MM.1S (cell line): ENCODE data around the gene COX17.

ENCODE experiments used
- DNase-seq: peaks from one replicate; pipeline ENCODE4 v3.0.0-alpha.2; 2015
- H2AFZ ChIP-seq: fragments of 300-600 bp; sonication (generic); 2 replicates; pipeline ENCODE4 v1.6.0; 2016; ENCODE audit warnings: antibody characterized with exemption, low read length
- H3F3A ChIP-seq: fragments of 300-600 bp; sonication (generic); 2 replicates; pipeline ENCODE4 v1.6.1; 2016; ENCODE audit warnings: mild to moderate bottlenecking, antibody characterized with exemption, low read length, moderate library complexity, mixed read lengths; ENCODE audit not compliant: insufficient read depth
- H3K27ac ChIP-seq: fragments of 300-600 bp; sonication (generic); 2 replicates; pipeline ENCODE4 v1.5.1; 2016; ENCODE audit warnings: mild to moderate bottlenecking, low read length
- H3K27me3 ChIP-seq: fragments of 300-600 bp; sonication (generic); replicated peaks from 2 replicates; pipeline ENCODE4 v1.6.0; 2016; ENCODE audit warnings: low read length; ENCODE audit not compliant: insufficient read depth
- H3K36me3 ChIP-seq: fragments of 300-600 bp; sonication (generic); replicated peaks from 2 replicates; pipeline ENCODE4 v1.6.1; 2016; ENCODE audit warnings: mild to moderate bottlenecking, low read length, mixed read lengths; ENCODE audit not compliant: insufficient read depth
- H3K4me1 ChIP-seq: fragments of 300-600 bp; sonication (generic); 2 replicates; pipeline ENCODE4 v1.6.1; 2016; ENCODE audit warnings: low read length, mixed read lengths
- H3K4me2 ChIP-seq: fragments of 300-600 bp; sonication (generic); 2 replicates; pipeline ENCODE4 v1.6.0; 2016; ENCODE audit warnings: low read depth, low read length
- H3K4me3 ChIP-seq: fragments of 300-600 bp; sonication (generic); 2 replicates; pipeline ENCODE4 v1.5.1; 2016; ENCODE audit warnings: low read length, mixed read lengths
- H3K79me2 ChIP-seq: fragments of 300-600 bp; sonication (generic); 2 replicates; pipeline ENCODE4 v1.6.1; 2016; ENCODE audit warnings: mixed run types, low read length, mixed read lengths
- H3K9ac ChIP-seq: fragments of 300-600 bp; sonication (generic); 2 replicates; pipeline ENCODE4 v1.6.1; 2016; ENCODE audit warnings: low read length, mixed read lengths
- H3K9me2 ChIP-seq: fragments of 300-600 bp; sonication (generic); replicated peaks from 2 replicates; pipeline ENCODE4 v1.6.1; 2016; ENCODE audit warnings: mild to moderate bottlenecking, low read length, mixed read lengths; ENCODE audit not compliant: insufficient read depth
- H3K9me3 ChIP-seq: fragments of 300-600 bp; sonication (generic); replicated peaks from 2 replicates; pipeline ENCODE4 v1.6.1; 2016; ENCODE audit warnings: mild to moderate bottlenecking, low read length, mixed read lengths; ENCODE audit not compliant: insufficient read depth
- H4K20me1 ChIP-seq: fragments of 300-600 bp; sonication (generic); 2 replicates; pipeline ENCODE4 v1.6.1; 2016; ENCODE audit warnings: mild to moderate bottlenecking, low read length, moderate library complexity, mixed read lengths; ENCODE audit not compliant: insufficient read depth
- CTCF ChIP-seq: fragments of 300-600 bp; sonication (generic); IDR thresholded peaks from 2 replicates; pipeline ENCODE4 v1.5.1; 2016; ENCODE audit warnings: antibody characterized with exemption, low read length, mixed read lengths
- EZH2 ChIP-seq: fragments of 300-600 bp; sonication (generic); optimal IDR thresholded peaks from 2 replicates; pipeline ENCODE3; 2017; ENCODE audit warnings: low read depth, mild to moderate bottlenecking, antibody characterized with exemption, low read length, mixed read lengths
- EZH2phosphoT487 ChIP-seq: fragments of 300-600 bp; sonication (generic); IDR thresholded peaks from 2 replicates; pipeline ENCODE4 v1.6.1; 2018; ENCODE audit warnings: antibody characterized with exemption, low read length

Gene COX17

GRCh38 chr3:119636891-119637611 lies 40.2 kb downstream of the COX17 start:
- H3K36me3 ChIP-seq, result no peaks in the 10 kb centered on the region
- H2AFZ ChIP-seq, result no peak overlapping the region
- peak overlapping the region; percentile 69; the same call in 1 of the 2 replicates for H3K4me2 ChIP-seq
- H4K20me1 ChIP-seq, result no peaks in the 10 kb centered on the region
- H3K27me3 ChIP-seq, result no peaks in the 10 kb centered on the region
- H3K79me2 ChIP-seq, result no peaks in the 10 kb centered on the region
- H3F3A ChIP-seq, result peaks cover 19% of the 10 kb centered on the region
- H3K9me2 ChIP-seq, result no peaks in the 10 kb centered on the region
- no peak overlapping the region; the same call in 1 of the 2 replicates for H3K9ac ChIP-seq
- H3K4me1 ChIP-seq, result peaks cover 43% of the 10 kb centered on the region
- TF ChIP-seq EZH2phosphoT487 (no peak), CTCF (no peak), EZH2 (no peak)
- H3K27ac ChIP-seq, result peak overlapping the region; percentile 93
- H3K9me3 ChIP-seq, result no peaks in the 10 kb centered on the region
- no peak for DNase-seq
- no peak overlapping the region for H3K4me3 ChIP-seq

GRCh38 chr3:119636249-119636648 lies 41.0 kb downstream of the COX17 start:
- H3K36me3 ChIP-seq, result no peaks in the 10 kb centered on the region
- H3K9me3 ChIP-seq, result no peaks in the 10 kb centered on the region
- DNase-seq, result no peak
- H3F3A ChIP-seq, result peaks cover 19% of the 10 kb centered on the region
- peaks cover 40% of the 10 kb centered on the region for H3K4me1 ChIP-seq
- no peak overlapping the region for H3K9ac ChIP-seq
- H3K4me3 ChIP-seq, result no peak overlapping the region
- no peak for TF ChIP-seq EZH2
- no peak for TF ChIP-seq CTCF
- TF ChIP-seq EZH2phosphoT487, result no peak
- H4K20me1 ChIP-seq, result no peaks in the 10 kb centered on the region
- no peaks in the 10 kb centered on the region for H3K27me3 ChIP-seq
- no peaks in the 10 kb centered on the region for H3K9me2 ChIP-seq
- peak overlapping the region; percentile 26; the same call in 1 of the 2 replicates for H2AFZ ChIP-seq
- H3K4me2 ChIP-seq, result no peak overlapping the region
- no peaks in the 10 kb centered on the region for H3K79me2 ChIP-seq
- H3K27ac ChIP-seq, result no peak overlapping the region

GRCh38 chr3:119635719-119636118 lies 41.5 kb downstream of the COX17 start:
- H4K20me1 ChIP-seq, result no peaks in the 10 kb centered on the region
- DNase-seq, result no peak
- H2AFZ ChIP-seq, result no peak overlapping the region; the same call in 1 of the 2 replicates
- no peaks in the 10 kb centered on the region for H3K9me2 ChIP-seq
- no peak overlapping the region for H3K27ac ChIP-seq
- TF ChIP-seq EZH2phosphoT487, result no peak
- no peaks in the 10 kb centered on the region for H3K27me3 ChIP-seq
- H3K4me1 ChIP-seq, result peaks cover 40% of the 10 kb centered on the region
- no peak overlapping the region for H3K4me2 ChIP-seq
- no peaks in the 10 kb centered on the region for H3K79me2 ChIP-seq
- H3F3A ChIP-seq, result peaks cover 19% of the 10 kb centered on the region
- no peak overlapping the region for H3K9ac ChIP-seq
- H3K4me3 ChIP-seq, result no peak overlapping the region
- H3K36me3 ChIP-seq, result no peaks in the 10 kb centered on the region
- no peaks in the 10 kb centered on the region for H3K9me3 ChIP-seq

GRCh38 chr3:119632829-119633228 lies 44.4 kb downstream of the COX17 start:
- no peak overlapping the region for H3K27ac ChIP-seq

More at GRCh38 chr3:119632829-119633228, 44.4 kb downstream of the COX17 start:
- H3F3A ChIP-seq, result 0 out of 2 replicates have a peak, but pooled peaks cover under 1% of the 10 kb centered on the region
- no peak overlapping the region for H3K4me3 ChIP-seq
- no peaks in the 10 kb centered on the region for H3K36me3 ChIP-seq
- H3K9ac ChIP-seq, result no peak overlapping the region
- no peaks in the 10 kb centered on the region for H3K9me2 ChIP-seq
- no peak overlapping the region for H3K4me2 ChIP-seq
- no peaks in the 10 kb centered on the region for H3K9me3 ChIP-seq
- DNase-seq, result no peak
- H3K27me3 ChIP-seq, result no peaks in the 10 kb centered on the region
- H4K20me1 ChIP-seq, result no peaks in the 10 kb centered on the region
- H3K79me2 ChIP-seq, result no peaks in the 10 kb centered on the region
- no peak overlapping the region for H2AFZ ChIP-seq
- no peak for TF ChIP-seq EZH2
- TF ChIP-seq EZH2phosphoT487, result no peak
- TF ChIP-seq CTCF, result no peak
- peaks cover 24% of the 10 kb centered on the region for H3K4me1 ChIP-seq
